ENCODE measurements around the gene NKD1.

NKD1 gene

GRCh38 chr16:50538411-50539052 lies 9.7 kb upstream of the NKD1 start:
- no peak for DNase-seq (ENCODE audit: low read depth)

GRCh38 chr16:50539053-50539695 lies 9.0 kb upstream of the NKD1 start:
- no peak for DNase-seq (ENCODE audit: low read depth)

DNA sequence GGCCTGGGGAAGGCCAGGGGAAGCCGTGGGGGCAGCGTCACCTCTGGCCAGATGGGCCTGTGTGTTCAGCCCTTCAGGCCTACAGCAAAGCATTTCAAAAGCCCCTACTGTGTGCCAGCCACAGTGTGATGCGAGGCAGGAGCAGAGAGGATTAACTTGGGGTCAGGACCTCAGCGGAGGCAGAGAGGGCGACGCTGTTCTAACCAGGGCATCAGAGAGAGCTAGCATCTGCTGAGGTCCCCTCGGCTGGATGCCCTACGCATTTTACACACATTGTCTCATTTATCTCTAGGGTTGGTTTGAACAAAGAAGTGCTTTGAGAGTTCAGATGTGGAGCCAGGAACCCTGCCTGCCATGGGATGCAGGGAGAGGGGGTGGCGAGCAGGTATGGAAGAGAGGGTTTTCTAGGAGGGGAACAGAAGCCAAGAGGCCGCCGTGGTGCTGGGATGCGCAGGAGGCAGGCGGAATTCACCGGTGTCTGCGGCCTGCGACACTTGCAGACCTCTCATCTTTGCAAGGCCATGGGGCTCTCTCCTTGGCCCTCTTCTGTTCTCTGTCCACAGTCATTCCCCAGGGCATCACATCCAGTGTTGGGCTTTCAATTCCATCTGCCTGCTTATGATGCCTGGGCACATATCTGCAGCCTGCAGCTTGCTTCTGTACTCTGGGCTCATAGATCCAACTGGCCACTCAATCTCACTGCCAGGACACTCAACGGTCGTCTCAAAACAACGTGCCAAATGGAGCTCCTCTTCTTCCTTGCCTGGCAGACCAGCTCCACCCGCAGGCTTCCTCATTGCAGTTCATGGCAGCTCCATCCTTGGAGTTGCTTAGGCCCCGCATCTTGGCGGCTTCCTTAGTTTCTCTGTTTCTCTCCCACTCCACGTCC lies 8.1 kb upstream of the NKD1 start:
- DNase-seq (ENCODE audit: low read depth), result no peak

DNA sequence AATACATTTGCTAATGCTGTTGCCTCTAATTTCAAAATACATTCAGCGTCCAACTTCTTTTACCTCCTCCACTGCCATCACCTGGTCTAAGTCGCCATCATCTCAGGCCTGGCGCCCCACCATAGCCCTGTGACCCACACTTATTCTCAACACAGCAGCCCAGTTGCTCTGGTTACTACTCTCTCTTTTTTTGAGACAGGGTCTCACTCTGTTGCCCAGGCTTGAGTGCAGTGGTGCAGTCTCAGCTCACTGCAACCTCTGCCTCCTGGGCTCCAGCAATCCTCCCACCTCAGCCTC lies 7.5 kb upstream of the NKD1 start:
- DNase-seq (ENCODE audit: low read depth), result no peak

- no peak for DNase-seq (ENCODE audit: low read depth)
Measured at GRCh38 chr16:50542703-50543102, 5.5 kb upstream of the NKD1 start.

DNA sequence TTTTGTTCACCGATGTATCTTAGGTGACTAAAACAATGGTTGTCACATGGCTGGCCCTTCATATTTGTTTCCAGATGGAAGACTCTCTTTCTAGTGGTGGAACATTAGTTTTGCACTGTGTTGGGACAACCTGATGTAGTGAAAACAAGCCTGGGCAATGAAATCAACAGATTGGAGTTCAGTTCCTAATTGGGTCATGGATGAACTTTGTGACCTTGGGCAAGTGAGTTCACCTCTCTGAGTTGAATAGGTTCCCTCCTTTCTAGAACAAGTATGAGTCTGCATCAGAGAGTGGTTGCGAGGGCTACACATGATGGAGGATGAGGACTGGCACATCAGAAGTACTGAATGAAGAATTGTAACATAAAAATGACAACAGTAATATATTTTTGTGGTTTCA lies 2.1 kb upstream of the NKD1 start:
- DNase-seq (ENCODE audit: low read depth), result no peak

DNA sequence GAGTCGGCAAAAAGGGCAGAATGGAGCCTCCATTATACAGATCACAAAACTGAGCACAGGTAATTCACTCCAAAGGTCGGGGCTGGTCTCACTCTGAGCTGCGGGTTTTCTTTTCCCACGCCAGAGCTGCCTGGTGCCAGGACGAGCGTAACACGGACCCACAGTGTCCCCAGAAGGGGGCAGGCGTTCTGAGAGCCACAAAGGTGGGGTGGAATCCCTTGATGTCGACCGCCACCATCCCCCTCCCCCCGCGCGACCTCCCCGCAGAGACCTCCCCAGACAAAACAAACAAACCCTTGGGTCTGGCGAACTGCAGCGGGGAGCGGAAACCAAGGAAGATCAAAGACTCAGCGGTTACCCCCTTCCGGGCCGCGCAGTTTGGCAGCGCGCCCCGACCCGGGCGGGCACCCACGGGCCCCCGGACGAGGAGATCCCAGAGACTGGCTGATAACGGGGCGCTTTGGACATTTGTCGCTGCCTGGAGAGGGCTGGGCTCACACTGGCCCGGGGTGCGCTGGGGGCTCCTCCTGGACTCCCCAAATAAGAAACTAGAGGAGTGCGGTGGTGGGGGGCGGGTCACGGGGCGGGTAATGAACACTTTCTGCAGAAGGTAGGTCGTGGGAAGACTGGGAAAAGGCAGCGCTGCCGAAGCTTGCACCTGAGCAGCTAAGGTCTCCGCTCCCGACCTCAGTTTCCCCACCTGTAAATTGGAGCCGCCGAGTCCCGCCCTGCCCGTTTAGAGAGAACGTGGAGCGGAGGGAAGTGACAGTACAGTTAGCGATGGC lies 664 bp upstream of the NKD1 start:
- peak; percentile 78 for DNase-seq (ENCODE audit: low read depth)

DNA sequence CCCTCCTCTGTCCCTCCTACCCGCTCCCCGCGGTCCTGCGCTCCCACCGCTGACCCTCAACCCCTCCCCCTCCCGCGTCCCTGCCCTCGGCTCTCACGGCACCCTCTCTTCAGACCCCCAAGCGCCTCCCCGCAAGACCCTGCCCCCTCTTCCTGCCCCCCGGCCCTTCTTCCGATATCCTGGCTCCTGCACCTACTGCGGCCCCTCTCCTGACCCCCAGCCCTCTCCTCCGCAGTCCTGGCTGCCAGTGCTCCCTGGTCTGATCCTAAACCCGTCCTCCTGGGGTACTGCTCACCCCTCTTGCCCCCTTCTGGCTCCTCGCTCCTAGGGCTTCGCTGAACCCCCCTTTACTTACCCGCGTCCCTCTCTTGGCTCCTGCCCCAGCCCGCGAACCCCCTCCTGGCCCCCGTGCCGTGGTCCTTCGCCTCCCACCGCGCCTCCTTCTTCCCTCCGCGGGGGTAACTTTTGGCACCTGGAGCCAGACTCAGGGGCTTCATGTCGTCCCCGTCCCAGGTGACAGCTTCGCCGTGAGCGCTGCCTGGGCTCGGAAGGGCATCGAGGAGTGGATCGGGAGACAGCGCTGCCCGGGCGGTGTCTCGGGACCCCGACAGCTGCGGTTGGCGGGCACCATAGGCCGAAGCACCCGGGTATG lies 839 bp downstream of the NKD1 start:
- no peak for DNase-seq (ENCODE audit: low read depth)

DNA sequence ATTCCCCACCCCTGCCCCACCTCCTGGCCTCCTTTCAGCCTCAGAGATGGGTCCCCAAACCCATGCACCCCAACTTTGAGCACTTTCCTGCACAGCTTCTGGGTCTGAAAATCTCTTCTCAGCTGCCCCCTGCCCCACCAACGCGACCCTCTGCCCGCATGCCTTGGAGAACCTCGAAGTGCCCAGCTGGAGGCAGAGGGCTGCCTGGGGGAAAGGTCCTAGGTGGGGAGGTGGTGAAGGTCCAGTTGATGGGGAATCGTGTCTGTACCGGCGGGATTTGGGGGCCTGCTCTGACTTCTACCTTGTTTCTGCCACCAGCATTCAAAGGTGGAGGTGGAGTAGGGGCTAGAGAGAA lies 1.3 kb downstream of the NKD1 start:
- no peak for DNase-seq (ENCODE audit: low read depth)

DNA sequence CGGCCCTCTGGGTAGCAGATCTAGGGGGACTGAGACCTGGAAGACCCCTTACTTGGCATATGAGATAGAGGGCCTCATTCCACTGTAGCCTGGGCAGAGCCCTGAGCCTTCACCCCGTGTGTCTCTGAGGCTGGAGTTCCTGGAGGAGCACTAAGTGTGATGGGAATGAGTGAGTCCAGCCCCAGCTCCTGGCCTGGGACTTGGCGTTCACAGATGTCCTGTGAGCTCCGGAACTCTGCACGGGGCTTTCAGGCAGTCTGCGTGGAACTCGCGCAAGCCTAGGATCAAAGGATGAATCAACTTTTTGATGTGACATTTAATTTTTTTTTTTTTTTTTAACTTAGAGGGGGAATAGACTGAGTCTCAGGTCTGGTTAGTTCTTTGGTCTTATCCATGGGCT lies 1.8 kb downstream of the NKD1 start:
- DNase-seq (ENCODE audit: low read depth), result no peak

- no peak for DNase-seq (ENCODE audit: low read depth)
Measured at GRCh38 chr16:50550866-50551641, 2.9 kb downstream of the NKD1 start.

- no peak for DNase-seq (ENCODE audit: low read depth)
Measured at GRCh38 chr16:50552476-50553101, 4.4 kb downstream of the NKD1 start.

GRCh38 chr16:50553182-50553710 lies 5.0 kb downstream of the NKD1 start:
- no peak for DNase-seq (ENCODE audit: low read depth)

DNA sequence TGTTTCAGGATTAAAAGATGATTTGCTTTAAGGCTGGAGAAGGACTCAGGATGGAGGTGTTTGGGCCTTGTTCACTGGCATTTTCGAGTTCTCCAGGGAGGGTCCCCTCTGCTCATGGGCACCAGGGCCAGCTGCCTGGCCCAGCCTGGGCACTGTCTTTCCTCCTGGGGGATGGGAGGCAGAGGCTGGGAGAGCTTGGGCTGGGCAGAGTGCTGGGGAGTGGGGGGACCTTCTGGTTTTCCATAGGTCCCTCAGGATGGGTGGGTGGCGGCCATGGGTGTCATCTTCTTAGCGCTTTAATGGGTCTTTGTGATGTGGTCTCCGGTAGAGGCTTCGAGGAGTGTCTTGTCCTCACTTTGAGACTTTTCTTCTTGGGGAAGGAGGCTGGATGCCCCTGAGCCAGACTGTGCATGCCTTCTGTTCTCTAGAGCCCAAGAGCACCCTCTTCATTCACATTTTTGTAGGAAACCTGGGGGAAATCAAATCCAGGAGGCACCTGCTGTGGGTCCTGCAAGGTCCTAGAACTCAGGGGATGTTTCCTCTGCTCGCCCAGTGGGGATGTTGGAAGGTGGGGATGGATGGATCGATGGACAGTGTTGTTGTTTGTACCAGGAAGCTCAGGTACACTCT lies 5.7 kb downstream of the NKD1 start:
- no peak for DNase-seq (ENCODE audit: low read depth)

GRCh38 chr16:50555269-50555875 lies 7.2 kb downstream of the NKD1 start:
- no peak for DNase-seq (ENCODE audit: low read depth)

- DNase-seq (ENCODE audit: low read depth), result no peak
Measured at GRCh38 chr16:50555952-50556673, 7.9 kb downstream of the NKD1 start.

DNA sequence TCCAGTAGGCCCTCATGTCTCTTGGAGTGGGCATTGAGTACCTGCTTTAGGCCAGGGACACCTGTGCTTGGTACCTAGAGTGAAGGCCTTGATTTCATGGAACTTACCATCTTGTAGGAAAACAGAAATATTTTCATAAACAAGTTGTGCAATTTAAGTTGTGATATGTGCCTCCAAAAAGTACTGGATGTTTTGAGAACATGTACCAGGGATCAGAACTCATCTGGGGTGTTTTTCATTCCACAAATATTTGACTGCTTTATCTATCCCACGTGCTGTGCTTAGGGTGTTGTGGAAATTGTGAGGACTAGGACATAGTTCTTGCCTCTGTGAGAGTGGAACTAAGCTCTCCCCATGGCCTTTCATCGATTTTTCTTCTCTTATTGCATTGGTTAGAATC lies 8.8 kb downstream of the NKD1 start:
- no peak for DNase-seq (ENCODE audit: low read depth)

GRCh38 chr16:50558913-50559312 lies 10.7 kb downstream of the NKD1 start:
- DNase-seq (ENCODE audit: low read depth), result no peak

- DNase-seq (ENCODE audit: low read depth), result no peak
Measured at GRCh38 chr16:50559342-50559741, 11.1 kb downstream of the NKD1 start.
